Prostate gland (tissue), 2 donors: Measurements from ENCODE around the gene BICDL2. TPM values are rescaled to one million over a fixed set of nuclear protein-coding genes. Genes with fewer than 3 reads are reported as not detected.

Experiments used
- DNase-seq: peaks from one replicate; pipeline ENCODE4 v3.0.0-alpha.2; 2019; ENCODE audit warnings: low spot score
- H3K27ac ChIP-seq, 2 donors: fragments of 200-600 bp; sonication (generic); 2 replicates each; pipeline ENCODE4 v1.5.1; 2017 to 2019
- H3K27me3 ChIP-seq: fragments of 200-600 bp; sonication (generic); replicated peaks from 2 replicates; pipeline ENCODE4 v1.5.1; 2019; ENCODE audit not compliant: insufficient read depth
- H3K36me3 ChIP-seq, 2 donors: fragments of 200-600 bp; sonication (generic); 1 replicate in 1 of 2; 2 replicates in 1 of 2; pipeline versions ENCODE4 v1.5.1 to v1.8.1; 2017 to 2019
- H3K4me1 ChIP-seq: fragments of 200-600 bp; sonication (generic); replicated peaks from 2 replicates; pipeline ENCODE4 v1.5.1; 2019
- H3K4me3 ChIP-seq, 2 donors: fragments of 200-600 bp; sonication (generic); 2 replicates each; pipeline ENCODE4 v1.5.1; 2017 to 2019
- H3K9me3 ChIP-seq: fragments of 200-600 bp; sonication (generic); 2 replicates; pipeline ENCODE4 v1.5.1; 2017
- POLR2A ChIP-seq: fragments of 450-650 bp; IDR thresholded peaks from one replicate; pipeline ENCODE4 v1.6.1; 2016; ENCODE audit warnings: antibody characterized with exemption, mild to moderate bottlenecking
- POLR2AphosphoS5 ChIP-seq: sonication (generic); formaldehyde crosslinking; IDR thresholded peaks from one replicate; pipeline ENCODE4 v1.6.1; 2017; ENCODE audit warnings: antibody characterized with exemption
- WGBS: methylation state at CpG from one replicate; pipeline ENCODE4 v1.1.5; 2018; 5-methylcytosine and 5-hydroxymethylcytosine counted together
- intact Hi-C: fragments of 100-400 bp; cut with DNase I; formaldehyde crosslinking; loops from one replicate; pipeline ENCODE4 v1.14.2; 2022
- total RNA-seq, 2 donors: library from RNA; depleted of rRNA; stranded (reverse); fragments of >200 nt; gene quantifications; one replicate each; pipeline ENCODE4 v1.1.0, GENCODE V29; 2016
- TF ChIP-seq, protein P1 (sequence below), 4 experiments: fragments of 200-600 bp in 2 of 4; fragments of 450-650 bp in 2 of 4; sonication (generic) in 2 of 4; IDR thresholded peaks; 1 replicate in 3 of 4; 2 replicates in 1 of 4; pipeline ENCODE4 v1.5.1; 2016 to 2019; ENCODE audit warnings: antibody characterized with exemption in 4 of 4, mild to moderate bottlenecking in 2 of 4, moderate library complexity in 2 of 4

The BICDL2 gene
- total RNA-seq, 2 donors from 2014 or later: 54.6 to 59.6 TPM

DNA sequence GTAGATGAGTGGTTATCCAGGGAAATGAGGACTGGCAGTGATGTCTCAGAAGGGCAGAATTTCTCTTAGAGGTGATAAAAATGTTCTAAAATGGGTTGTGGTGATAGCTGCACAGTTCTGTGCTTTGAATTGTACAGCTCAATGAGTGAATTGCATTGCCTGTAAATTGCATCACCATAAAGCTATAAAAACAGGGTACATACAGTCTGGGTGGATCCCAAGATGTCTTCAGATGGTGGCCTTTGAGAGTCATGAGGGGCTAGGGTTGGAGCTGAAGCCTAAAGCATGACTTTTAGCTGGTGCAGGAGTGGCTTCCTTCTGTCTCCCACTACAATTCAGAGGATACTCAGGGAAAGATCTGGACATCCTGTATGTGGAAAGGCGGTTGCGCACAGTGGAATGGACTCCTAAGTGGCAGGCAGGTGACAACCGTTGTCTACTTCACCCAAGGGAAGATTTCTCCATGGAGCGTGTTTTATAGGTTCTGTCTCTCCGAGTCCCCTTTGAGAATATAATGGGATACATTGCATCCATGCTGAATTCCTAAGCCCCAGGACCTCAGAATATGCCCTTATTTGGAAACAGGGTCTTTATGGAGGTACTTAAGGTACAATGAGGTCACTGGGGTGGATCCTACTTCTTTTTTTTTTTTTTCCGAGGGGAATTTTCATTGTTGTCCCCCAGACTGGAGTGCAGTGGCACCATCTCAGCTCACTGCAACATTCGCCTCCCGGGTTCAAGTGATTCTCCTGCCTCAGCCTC, 27.1 kb upstream of the BICDL2 start:
- Histone ChIP-seq H3K36me3 (no peaks in the 10 kb centered on the region), H3K9me3 (no peaks in the 10 kb centered on the region), H3K4me3 (no peak overlapping the region), H3K27me3 (no peaks in the 10 kb centered on the region), H3K27ac (no peak overlapping the region), H3K4me1 (peaks cover 4% of the 10 kb centered on the region)
- no peak for DNase-seq
- WGBS: 89% methylated on average over 8 of the region's 8 CpGs
- intact Hi-C loops: no loop called here
- TF ChIP-seq POLR2A (no peak), POLR2AphosphoS5 (no peak)
- TF ChIP-seq, protein P1, sequence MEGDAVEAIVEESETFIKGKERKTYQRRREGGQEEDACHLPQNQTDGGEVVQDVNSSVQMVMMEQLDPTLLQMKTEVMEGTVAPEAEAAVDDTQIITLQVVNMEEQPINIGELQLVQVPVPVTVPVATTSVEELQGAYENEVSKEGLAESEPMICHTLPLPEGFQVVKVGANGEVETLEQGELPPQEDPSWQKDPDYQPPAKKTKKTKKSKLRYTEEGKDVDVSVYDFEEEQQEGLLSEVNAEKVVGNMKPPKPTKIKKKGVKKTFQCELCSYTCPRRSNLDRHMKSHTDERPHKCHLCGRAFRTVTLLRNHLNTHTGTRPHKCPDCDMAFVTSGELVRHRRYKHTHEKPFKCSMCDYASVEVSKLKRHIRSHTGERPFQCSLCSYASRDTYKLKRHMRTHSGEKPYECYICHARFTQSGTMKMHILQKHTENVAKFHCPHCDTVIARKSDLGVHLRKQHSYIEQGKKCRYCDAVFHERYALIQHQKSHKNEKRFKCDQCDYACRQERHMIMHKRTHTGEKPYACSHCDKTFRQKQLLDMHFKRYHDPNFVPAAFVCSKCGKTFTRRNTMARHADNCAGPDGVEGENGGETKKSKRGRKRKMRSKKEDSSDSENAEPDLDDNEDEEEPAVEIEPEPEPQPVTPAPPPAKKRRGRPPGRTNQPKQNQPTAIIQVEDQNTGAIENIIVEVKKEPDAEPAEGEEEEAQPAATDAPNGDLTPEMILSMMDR (IDR thresholded peaks at IDR 0.05): no peak

- no peak for TF ChIP-seq POLR2AphosphoS5
- no peak for TF ChIP-seq POLR2A
- TF ChIP-seq, protein P1 (IDR thresholded peaks at IDR 0.05): no peak
- WGBS: 83% methylated on average over 6 of the region's 6 CpGs
- no peak overlapping the region for H3K27ac ChIP-seq
- H3K4me3 ChIP-seq: no peak overlapping the region
- no peaks in the 10 kb centered on the region for H3K36me3 ChIP-seq
- intact Hi-C loops: no loop called here
- DNase-seq: no peak
- no peaks in the 10 kb centered on the region for H3K27me3 ChIP-seq
- peaks cover 7% of the 10 kb centered on the region for H3K4me1 ChIP-seq
- no peaks in the 10 kb centered on the region for H3K9me3 ChIP-seq
Measured at GRCh38 chr16:3062553-3062952, 25.8 kb upstream of the BICDL2 start.

DNA sequence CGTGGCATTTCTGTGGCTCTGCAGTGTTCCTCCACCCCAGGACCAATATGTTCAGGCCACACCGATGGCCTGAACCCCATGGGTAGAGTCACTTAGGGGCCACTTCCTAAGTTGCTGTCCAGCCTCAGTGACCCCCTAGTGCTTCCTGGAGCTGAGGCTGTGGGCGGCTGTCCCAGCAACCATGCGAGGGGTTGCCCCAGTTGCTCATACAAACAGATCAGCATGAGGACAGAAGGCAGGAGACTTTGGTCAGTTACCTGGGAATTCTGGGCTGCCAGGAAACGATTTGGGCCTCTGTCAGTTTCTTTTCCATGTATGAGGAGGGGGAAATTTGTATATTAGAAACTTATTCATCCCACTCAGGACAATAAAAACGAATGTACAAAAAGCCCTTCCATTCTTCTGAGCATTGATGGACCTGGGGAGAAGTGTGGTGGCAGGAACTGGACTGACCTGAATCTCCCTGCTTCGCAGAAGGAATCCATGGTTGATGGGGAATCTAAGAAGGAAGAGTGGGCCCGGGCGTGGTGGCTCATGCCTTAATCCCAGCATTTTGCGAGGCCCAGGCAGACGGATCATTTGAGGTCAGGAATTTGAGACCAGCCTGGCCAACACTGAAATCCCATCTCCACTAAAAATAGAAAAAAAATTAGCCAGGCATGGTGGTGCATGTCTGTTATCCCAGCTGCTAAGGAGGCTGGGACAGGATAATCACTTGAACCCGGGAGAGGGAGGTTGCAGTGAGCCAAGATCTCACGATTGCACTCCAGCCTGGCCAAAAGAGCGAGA, 23.8 kb upstream of the BICDL2 start:
- H3K9me3 ChIP-seq: no peaks in the 10 kb centered on the region
- WGBS: 74% methylated on average over 14 of the region's 14 CpGs
- TF ChIP-seq POLR2A: no peak
- TF ChIP-seq, protein P1 (IDR thresholded peaks at IDR 0.05): no peak
- no peak for TF ChIP-seq POLR2AphosphoS5

GRCh38 chr16:3059723-3060242, 23.0 kb upstream of the BICDL2 start:
- H3K27me3 ChIP-seq: no peaks in the 10 kb centered on the region
- no peak for DNase-seq
- intact Hi-C loops: loop anchor here (2.0 to 5.0 kb wide), 2 partner anchors 68 to 107 kb away; no protein-coding TSS in a partner anchor
- H3K27ac ChIP-seq: peak overlapping the region; percentile 74 to 76
- H3K9me3 ChIP-seq: no peaks in the 10 kb centered on the region
- H3K4me3 ChIP-seq: peak overlapping the region; percentile 92 to 93
- no peaks in the 10 kb centered on the region for H3K36me3 ChIP-seq
- WGBS: 57% methylated on average over 9 of the region's 9 CpGs
- H3K4me1 ChIP-seq: peaks cover 7% of the 10 kb centered on the region
- no peak for TF ChIP-seq POLR2AphosphoS5
- TF ChIP-seq, protein P1 (IDR thresholded peaks at IDR 0.05): no peak
- TF ChIP-seq POLR2A: no peak

More for the DNA sequence above, 23.8 kb upstream of the BICDL2 start:
- H3K4me1 ChIP-seq: peaks cover 7% of the 10 kb centered on the region
- no peak overlapping the region for H3K27ac ChIP-seq
- no peaks in the 10 kb centered on the region for H3K27me3 ChIP-seq
- DNase-seq: no peak
- no peak overlapping the region for H3K4me3 ChIP-seq
- no peaks in the 10 kb centered on the region for H3K36me3 ChIP-seq
- intact Hi-C loops: loop anchor here (2.0 kb wide), 1 partner anchor 106 kb away; no protein-coding TSS in a partner anchor
